Measurements from ENCODE around the gene GATAD2A. TPM values are rescaled to one million over a fixed set of nuclear protein-coding genes. Genes with fewer than 3 reads are reported as not detected.

GATAD2A gene
- total RNA-seq, 1 donor from 2014 or later: 150 TPM

- H3K27me3 Mint-ChIP-seq (ENCODE audit: low read depth): no peaks in the 10 kb centered on the region
- peaks cover 49% of the 10 kb centered on the region for H3K4me1 Mint-ChIP-seq
- H3K36me3 Mint-ChIP-seq (ENCODE audit: low read depth): no peaks in the 10 kb centered on the region
- no peak for TF ChIP-seq CTCF (conservative IDR thresholded peaks at IDR 0.05)
- H3K27ac Mint-ChIP-seq (ENCODE audit: unreplicated experiment): no peak overlapping the region
- DNase-seq (ENCODE audit: low read depth, low spot score): no peak
- no peaks in the 10 kb centered on the region for H3K9me3 Mint-ChIP-seq
- no peak overlapping the region for H3K4me3 Mint-ChIP-seq
Observed at GRCh38 chr19:19433666-19434213, 28.3 kb downstream of the GATAD2A start.

GRCh38 chr19:19434483-19435045 is 29.1 kb downstream of the GATAD2A start:
- Mint-ChIP-seq H3K9me3 (no peaks in the 10 kb centered on the region), H3K4me1 (peaks cover 49% of the 10 kb centered on the region), H3K36me3 (ENCODE audit: low read depth) (no peaks in the 10 kb centered on the region), H3K27ac (ENCODE audit: unreplicated experiment) (no peak overlapping the region), H3K27me3 (ENCODE audit: low read depth) (no peaks in the 10 kb centered on the region), H3K4me3 (no peak overlapping the region)
- no peak for TF ChIP-seq CTCF (conservative IDR thresholded peaks at IDR 0.05)
- no peak for DNase-seq (ENCODE audit: low read depth, low spot score)

- H3K4me3 Mint-ChIP-seq: peak overlapping the region; percentile 41
- no peaks in the 10 kb centered on the region for H3K9me3 Mint-ChIP-seq
- no peak for TF ChIP-seq CTCF (conservative IDR thresholded peaks at IDR 0.05)
- DNase-seq (ENCODE audit: low read depth, low spot score): no peak
- H3K27me3 Mint-ChIP-seq (ENCODE audit: low read depth): no peaks in the 10 kb centered on the region
- H3K27ac Mint-ChIP-seq (ENCODE audit: unreplicated experiment): no peak overlapping the region
- H3K36me3 Mint-ChIP-seq (ENCODE audit: low read depth): no peaks in the 10 kb centered on the region
- H3K4me1 Mint-ChIP-seq: peaks cover 44% of the 10 kb centered on the region
Observed at GRCh38 chr19:19436137-19436691, 30.7 kb downstream of the GATAD2A start.

- no peak for TF ChIP-seq CTCF (conservative IDR thresholded peaks at IDR 0.05)
- Mint-ChIP-seq H3K9me3 (no peaks in the 10 kb centered on the region), H3K27ac (ENCODE audit: unreplicated experiment) (no peak overlapping the region), H3K4me3 (no peak overlapping the region), H3K27me3 (ENCODE audit: low read depth) (no peaks in the 10 kb centered on the region), H3K4me1 (peaks cover 29% of the 10 kb centered on the region), H3K36me3 (ENCODE audit: low read depth) (no peaks in the 10 kb centered on the region)
- DNase-seq (ENCODE audit: low read depth, low spot score): no peak
Observed at GRCh38 chr19:19438366-19439175, 33.1 kb downstream of the GATAD2A start.

- TF ChIP-seq CTCF (conservative IDR thresholded peaks at IDR 0.05): no peak
- Mint-ChIP-seq H3K27me3 (ENCODE audit: low read depth) (no peaks in the 10 kb centered on the region), H3K4me3 (no peak overlapping the region), H3K4me1 (peaks cover 26% of the 10 kb centered on the region), H3K9me3 (no peaks in the 10 kb centered on the region), H3K27ac (ENCODE audit: unreplicated experiment) (no peak overlapping the region), H3K36me3 (ENCODE audit: low read depth) (no peaks in the 10 kb centered on the region)
- DNase-seq (ENCODE audit: low read depth, low spot score): no peak
Observed at GRCh38 chr19:19439176-19439482, 33.7 kb downstream of the GATAD2A start.

Measured in neural crest cell (in vitro differentiated cells).